ENCODE data around the gene GART.
"Not testable (repeated sequence)": the region's sequence is repeated elsewhere in the genome, so short reads cannot be mapped to it uniquely, and the experiment has no call there.

The GART gene

DNA sequence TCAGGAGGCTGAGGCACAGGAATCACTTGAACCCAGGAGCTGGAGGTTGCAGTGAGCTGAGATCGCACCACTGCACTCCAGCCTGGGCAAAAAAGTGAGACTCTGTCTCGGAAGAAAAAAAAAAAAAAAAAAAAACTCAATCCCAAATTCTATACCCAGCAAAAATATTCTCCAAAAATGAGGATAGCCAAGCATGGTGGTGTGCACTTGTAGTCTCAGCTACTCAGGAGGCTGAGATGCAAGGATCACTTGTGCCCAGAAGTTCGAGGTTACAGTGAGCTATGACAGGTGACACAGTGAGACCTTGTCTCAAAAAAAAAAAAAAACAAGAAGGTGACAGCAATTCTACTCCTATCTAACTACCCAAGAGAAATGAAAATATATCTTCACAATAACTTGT lies 68.6 kb downstream of the GART start:
- FAIRE-seq, result no peak
- no peak for DNase-seq (ENCODE audit: low spot score)

DNA sequence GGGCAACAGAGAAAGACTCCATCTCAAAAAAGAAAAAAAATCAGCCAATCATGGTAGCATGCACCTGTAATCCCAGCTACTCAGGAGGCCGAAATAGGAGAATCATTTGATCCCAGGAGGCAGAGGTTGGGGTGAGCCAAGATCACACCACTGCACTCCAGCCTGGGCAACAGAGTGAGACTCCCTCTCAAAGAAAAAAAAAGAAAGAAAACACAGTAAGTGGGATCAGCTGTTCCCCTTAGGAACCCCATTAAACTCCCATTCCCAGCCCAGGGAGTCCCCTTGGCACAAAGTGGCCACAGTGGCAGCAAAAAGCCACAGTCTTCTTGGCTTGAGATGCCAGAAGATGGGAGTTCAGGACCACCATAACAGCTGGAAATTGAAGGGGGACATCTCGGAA lies 71.2 kb downstream of the GART start:
- DNase-seq (ENCODE audit: low spot score) (no peak), FAIRE-seq (no peak)

DNA sequence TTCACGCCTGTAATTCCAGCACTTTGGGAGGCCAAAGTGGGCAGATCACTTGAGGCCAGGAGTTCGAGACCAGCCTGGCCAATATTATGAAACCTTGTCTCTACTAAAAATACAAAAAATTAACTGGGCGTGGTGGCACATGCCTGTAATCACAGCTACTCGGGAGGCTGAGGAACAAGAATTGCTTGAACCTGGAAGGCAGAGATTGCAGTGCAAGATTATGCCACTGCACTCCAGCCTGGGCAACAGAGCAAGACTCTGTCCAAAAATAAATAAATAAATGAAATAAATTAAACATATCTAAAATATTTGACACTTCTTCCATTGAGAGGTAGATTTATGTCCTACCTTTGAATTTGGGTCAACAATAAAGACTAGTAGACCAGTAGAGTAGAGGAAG lies 72.7 kb downstream of the GART start:
- not testable (repeated sequence) for DNase-seq (ENCODE audit: low spot score); FAIRE-seq

DNA sequence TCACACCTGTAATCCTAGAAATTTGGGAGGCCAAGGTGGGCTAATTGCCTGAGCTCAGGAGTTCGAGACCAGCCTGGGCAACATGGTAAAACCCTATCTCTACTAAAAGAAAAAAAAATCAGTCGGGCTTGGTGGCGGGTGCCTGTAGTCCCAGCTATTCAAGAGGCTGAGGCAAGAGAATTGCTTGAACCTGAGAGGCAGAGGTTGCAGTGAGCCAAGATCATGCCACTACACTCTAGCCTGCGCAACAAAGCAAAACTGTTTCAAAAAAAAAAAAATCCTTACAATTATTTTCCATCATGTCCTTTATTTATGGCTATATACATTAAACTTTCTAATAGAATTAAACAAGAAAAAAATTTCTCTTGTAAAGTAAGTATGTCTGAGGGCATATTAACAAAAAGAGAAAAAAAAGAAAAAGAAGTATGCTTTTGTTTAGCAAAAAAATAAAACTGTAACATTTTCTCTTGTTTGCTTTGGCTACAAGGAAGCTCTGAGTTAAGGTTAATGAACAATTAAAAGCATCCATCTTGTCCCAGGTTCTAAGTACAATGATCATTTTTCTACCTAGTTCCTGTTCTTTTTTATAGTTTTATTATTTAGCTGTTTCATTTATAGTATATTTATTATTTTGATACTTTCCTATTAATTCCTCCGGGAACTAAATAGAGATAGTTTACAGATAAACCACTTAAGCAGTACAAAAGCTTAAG lies 80.2 kb downstream of the GART start:
- DNase-seq (ENCODE audit: low spot score), result no peak
- no peak for FAIRE-seq

DNA sequence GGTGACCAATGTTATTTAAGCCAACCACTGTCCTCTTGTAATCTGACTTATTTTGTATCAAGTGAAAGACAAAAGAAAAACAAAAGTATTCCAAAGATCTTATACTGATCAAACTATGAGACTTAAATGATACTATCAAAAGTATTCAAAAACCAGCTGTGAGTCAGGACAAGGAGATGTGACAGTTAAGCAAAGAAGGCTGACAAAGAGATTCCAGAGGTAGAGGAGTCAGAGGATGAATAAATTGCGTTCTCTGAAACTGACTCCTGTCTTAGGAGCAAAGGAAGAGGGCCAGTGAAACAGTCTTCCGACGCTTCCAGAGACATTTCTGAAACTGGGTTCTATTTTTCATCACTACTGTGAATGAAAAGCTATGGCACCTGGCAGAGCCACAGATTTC lies 83.1 kb downstream of the GART start:
- FAIRE-seq (no peak), DNase-seq (ENCODE audit: low spot score) (no peak)

DNA sequence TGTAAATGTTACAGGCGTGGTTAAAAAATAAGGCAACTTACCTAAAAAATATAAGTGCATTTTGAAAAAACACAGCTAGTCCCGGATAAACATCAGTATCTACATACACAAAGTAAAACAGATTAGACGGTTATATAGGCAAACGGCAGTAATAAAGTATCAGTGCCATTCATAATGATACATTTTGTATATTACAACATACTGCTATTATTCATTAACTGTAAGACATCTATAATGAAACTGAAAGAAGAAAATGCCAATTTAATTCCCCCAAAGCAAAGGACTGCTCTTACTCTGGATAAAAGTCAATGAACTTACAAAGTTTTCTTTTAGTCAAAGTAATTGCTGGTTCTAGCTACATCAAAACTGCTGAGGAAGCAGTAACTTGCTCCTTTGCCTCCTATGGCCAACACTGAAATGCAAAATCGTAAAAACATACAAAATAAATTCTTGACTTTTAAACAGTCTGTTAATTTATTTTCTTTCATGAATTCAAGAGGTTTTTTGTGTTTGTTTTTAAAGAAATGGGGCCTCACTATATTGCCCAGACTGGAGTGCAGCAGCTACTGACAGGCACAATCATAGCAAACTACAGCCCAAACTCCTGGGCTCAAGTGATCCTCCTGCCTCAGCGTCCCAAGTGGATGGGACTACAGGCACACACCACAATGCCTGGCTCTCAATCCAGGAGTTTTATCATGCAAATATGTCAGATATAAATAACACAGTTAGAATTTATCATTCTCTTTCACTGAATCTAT lies 86.1 kb downstream of the GART start:
- no peak for FAIRE-seq
- DNase-seq (ENCODE audit: low spot score), result no peak

Measured in urothelium cell line (cell line).